ENCODE results near the gene MS4A10.

MS4A10 gene

GRCh38 chr11:60830478-60831142 is 45.5 kb downstream of the MS4A10 start:
- no peak for DNase-seq

- peak; percentile 78 to 79 for DNase-seq
These were observed 46.0 kb downstream of the MS4A10 start for GRCh38 chr11:60831143-60831500.

GRCh38 chr11:60831501-60832079 is 46.5 kb downstream of the MS4A10 start:
- no peak for DNase-seq

GRCh38 chr11:60834742-60835533 is 49.8 kb downstream of the MS4A10 start:
- no peak for DNase-seq

GRCh38 chr11:60835534-60835846 is 50.4 kb downstream of the MS4A10 start:
- DNase-seq, result no peak

- DNase-seq, result no peak
These were observed 51.9 kb downstream of the MS4A10 start for GRCh38 chr11:60836866-60837515.

GRCh38 chr11:60838132-60838531 is 53.0 kb downstream of the MS4A10 start:
- no peak for DNase-seq

- no peak for DNase-seq
These were observed 55.6 kb downstream of the MS4A10 start for GRCh38 chr11:60840470-60841430.

GRCh38 chr11:60841797-60842667 is 56.9 kb downstream of the MS4A10 start, which contains the start of gene CCDC86:
TSS of gene CCDC86 (plus strand) at chr11:60842113. CDS start at chr11:60842125, 12 bp downstream.
- DNase-seq, result peak; percentile 98 to 99

GRCh38 chr11:60842668-60843600 is 57.8 kb downstream of the MS4A10 start:
- DNase-seq, result no peak

- DNase-seq, result no peak
These were observed 59.1 kb downstream of the MS4A10 start for GRCh38 chr11:60844045-60844869.

GRCh38 chr11:60844870-60845221 is 59.7 kb downstream of the MS4A10 start:
- DNase-seq, result no peak

GRCh38 chr11:60845338-60845737 is 60.2 kb downstream of the MS4A10 start:
- DNase-seq, result no peak

GRCh38 chr11:60847281-60847680 is 62.1 kb downstream of the MS4A10 start:
- no peak for DNase-seq

GRCh38 chr11:60847896-60848295 is 62.8 kb downstream of the MS4A10 start:
- DNase-seq, result no peak

- no peak for DNase-seq
These were observed 63.6 kb downstream of the MS4A10 start for GRCh38 chr11:60848714-60849151.

GRCh38 chr11:60849641-60850520 is 64.7 kb downstream of the MS4A10 start:
- DNase-seq, result no peak

Data from activated CD4-positive, alpha-beta T cell treated with anti-CD3 and anti-CD28 coated beads, Interleukin-2, amount 50 U/mL, for 4 hours (primary cell).